ENCODE results near the gene PPP1R2B.
"Not testable (repeated sequence)": the region's sequence is repeated elsewhere in the genome, so short reads cannot be mapped to it uniquely, and the experiment has no call there.

Gene PPP1R2B

DNA sequence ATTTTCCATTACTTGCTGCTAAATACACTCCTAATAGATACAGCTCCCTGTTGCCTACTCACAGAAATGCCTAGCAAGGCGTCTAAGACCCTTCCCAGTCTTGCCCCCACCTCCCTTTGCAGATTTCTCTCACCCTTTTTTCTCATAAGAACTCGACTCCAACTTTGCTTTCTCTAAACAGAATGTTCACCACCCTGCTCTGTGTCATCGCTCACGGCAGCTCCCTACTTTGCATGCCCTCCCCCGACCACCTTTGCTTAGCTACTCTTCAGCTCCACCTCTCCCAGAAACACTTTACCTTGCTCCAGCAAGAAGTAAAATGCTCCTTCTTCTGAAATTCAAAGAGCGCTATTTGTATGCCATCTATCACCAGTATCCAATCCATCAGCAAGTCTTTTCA, 15.2 kb upstream of the PPP1R2B start:
- H3K9me3 ChIP-seq (ENCODE audit: control insufficient read depth, low read depth, low read length): no peaks in the 10 kb centered on the region
- H3K27ac ChIP-seq (ENCODE audit: low read length): no peak overlapping the region
- no peak overlapping the region for H3K4me3 ChIP-seq (ENCODE audit: low read length)
- no peak overlapping the region for H3K9ac ChIP-seq (ENCODE audit: low read length)
- no peaks in the 10 kb centered on the region for H3K4me1 ChIP-seq (ENCODE audit: control insufficient read depth, low read depth, low read length)
- no peaks in the 10 kb centered on the region for H3K27me3 ChIP-seq (ENCODE audit: control insufficient read depth, insufficient read depth, low read length)
- H3K36me3 ChIP-seq (ENCODE audit: control insufficient read depth, low read depth, low read length): no peaks in the 10 kb centered on the region

DNA sequence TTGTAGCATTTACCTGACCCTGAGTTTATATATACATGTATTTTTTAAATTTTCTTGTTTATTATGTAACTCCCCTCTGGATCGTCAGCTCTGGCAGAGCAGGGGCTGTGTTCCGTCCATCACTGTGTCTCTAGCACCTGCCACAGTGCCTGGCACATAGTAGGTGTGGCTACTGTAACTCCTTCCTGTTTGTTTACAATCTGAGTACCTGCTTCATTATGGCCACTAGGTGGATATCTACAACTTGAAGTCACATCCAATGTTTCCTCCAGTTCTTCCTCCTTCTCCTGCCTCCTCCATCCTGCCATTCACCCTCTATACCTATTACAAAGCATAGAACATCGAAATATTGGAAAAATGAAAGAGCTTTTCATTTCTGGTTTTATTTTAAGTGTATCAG, 14.2 kb upstream of the PPP1R2B start:
- no peaks in the 10 kb centered on the region for H3K4me1 ChIP-seq (ENCODE audit: control insufficient read depth, low read depth, low read length)
- no peak overlapping the region for H3K4me3 ChIP-seq (ENCODE audit: low read length)
- no peak overlapping the region for H3K9ac ChIP-seq (ENCODE audit: low read length)
- no peak overlapping the region for H3K27ac ChIP-seq (ENCODE audit: low read length)
- no peaks in the 10 kb centered on the region for H3K36me3 ChIP-seq (ENCODE audit: control insufficient read depth, low read depth, low read length)
- no peaks in the 10 kb centered on the region for H3K9me3 ChIP-seq (ENCODE audit: control insufficient read depth, low read depth, low read length)
- no peaks in the 10 kb centered on the region for H3K27me3 ChIP-seq (ENCODE audit: control insufficient read depth, insufficient read depth, low read length)

DNA sequence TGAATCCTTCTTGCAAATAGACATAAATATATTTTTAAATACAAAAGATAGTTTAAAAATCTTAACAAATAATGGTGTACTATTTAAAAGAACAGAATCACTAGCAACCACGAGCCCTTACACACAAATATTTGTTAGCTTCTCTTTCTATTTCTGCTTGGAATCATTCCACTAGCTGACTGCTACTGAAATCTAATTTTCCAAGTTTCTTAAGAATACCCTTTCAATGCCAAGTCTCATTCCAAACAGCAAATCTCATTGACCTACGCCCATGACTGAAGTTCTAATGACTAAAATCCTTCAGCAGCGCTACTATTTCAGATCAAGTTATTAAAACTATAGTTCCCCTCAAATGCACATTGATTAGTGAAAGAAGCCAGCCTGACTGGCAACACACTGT, 13.2 kb upstream of the PPP1R2B start:
- Histone ChIP-seq H3K27me3 (ENCODE audit: control insufficient read depth, insufficient read depth, low read length) (no peaks in the 10 kb centered on the region), H3K4me3 (ENCODE audit: low read length) (no peak overlapping the region), H3K9ac (ENCODE audit: low read length) (no peak overlapping the region), H3K4me1 (ENCODE audit: control insufficient read depth, low read depth, low read length) (no peaks in the 10 kb centered on the region), H3K9me3 (ENCODE audit: control insufficient read depth, low read depth, low read length) (no peaks in the 10 kb centered on the region), H3K27ac (ENCODE audit: low read length) (no peak overlapping the region), H3K36me3 (ENCODE audit: control insufficient read depth, low read depth, low read length) (no peaks in the 10 kb centered on the region)

DNA sequence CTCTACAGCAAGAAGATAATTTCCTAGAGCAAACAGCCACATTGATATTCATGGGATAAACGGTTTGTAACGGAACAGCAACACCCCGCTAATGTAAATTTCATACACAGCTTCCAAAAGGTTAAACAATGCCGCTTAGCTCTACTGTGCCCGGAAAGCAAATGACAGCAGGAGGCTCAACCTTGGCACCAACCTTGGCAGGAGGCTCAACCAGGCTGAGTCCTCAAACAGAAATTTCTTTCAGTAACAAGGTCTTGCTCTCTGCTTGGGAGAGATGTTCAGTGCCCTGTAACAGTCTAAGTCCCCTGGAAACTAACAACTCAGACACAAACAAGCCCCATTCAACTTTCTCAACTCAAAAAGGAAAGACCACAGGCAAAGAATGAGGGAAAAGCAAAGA, 11.1 kb upstream of the PPP1R2B start:
- no peaks in the 10 kb centered on the region for H3K27me3 ChIP-seq (ENCODE audit: control insufficient read depth, insufficient read depth, low read length)
- no peaks in the 10 kb centered on the region for H3K4me1 ChIP-seq (ENCODE audit: control insufficient read depth, low read depth, low read length)
- H3K4me3 ChIP-seq (ENCODE audit: low read length): no peak overlapping the region
- H3K36me3 ChIP-seq (ENCODE audit: control insufficient read depth, low read depth, low read length): no peaks in the 10 kb centered on the region
- no peak overlapping the region for H3K9ac ChIP-seq (ENCODE audit: low read length)
- no peak overlapping the region for H3K27ac ChIP-seq (ENCODE audit: low read length)
- H3K9me3 ChIP-seq (ENCODE audit: control insufficient read depth, low read depth, low read length): no peaks in the 10 kb centered on the region

DNA sequence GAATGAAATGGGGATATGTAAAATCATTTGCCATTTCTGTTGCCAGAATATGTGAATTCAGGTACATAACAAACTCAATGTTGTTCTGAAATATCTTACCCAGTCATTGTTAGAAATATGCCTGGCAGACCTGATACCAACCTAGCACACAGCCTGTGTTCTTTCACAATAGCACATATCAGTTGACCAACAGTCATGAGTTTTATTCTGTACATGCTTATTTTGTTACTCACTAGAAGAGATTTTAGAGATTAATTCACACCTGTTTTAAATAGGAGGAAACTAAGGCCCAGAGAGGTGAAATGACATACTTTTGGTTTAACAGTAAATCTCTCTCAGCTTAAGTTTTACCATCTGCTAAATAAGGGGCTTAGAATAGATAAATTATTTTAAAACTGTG, 8.4 kb upstream of the PPP1R2B start:
- Histone ChIP-seq H3K9me3 (ENCODE audit: control insufficient read depth, low read depth, low read length) (no peaks in the 10 kb centered on the region), H3K4me3 (ENCODE audit: low read length) (no peak overlapping the region), H3K9ac (ENCODE audit: low read length) (no peak overlapping the region), H3K4me1 (ENCODE audit: control insufficient read depth, low read depth, low read length) (no peaks in the 10 kb centered on the region), H3K36me3 (ENCODE audit: control insufficient read depth, low read depth, low read length) (no peaks in the 10 kb centered on the region), H3K27me3 (ENCODE audit: control insufficient read depth, insufficient read depth, low read length) (no peaks in the 10 kb centered on the region), H3K27ac (ENCODE audit: low read length) (no peak overlapping the region)

DNA sequence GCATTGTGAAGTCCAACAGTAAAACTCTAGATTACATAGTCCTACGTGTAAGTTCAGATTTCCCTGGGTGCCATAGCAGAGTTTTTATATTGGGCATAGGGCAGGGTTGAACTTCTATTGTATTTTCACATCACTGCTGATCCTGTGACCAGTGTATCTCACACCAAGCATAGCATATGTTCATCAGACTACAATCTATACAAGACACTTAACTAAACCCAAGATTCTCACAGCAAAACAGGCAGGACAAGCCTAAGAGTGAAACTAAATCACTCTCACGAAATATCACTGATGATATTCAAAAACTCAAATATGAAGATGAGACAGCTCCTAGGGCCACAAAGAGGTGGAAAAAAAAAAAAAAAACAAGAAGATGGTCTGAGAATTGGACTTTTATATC, 3.2 kb upstream of the PPP1R2B start:
- Histone ChIP-seq H3K27me3 (ENCODE audit: control insufficient read depth, insufficient read depth, low read length) (no peaks in the 10 kb centered on the region), H3K9ac (ENCODE audit: low read length) (no peak overlapping the region)

DNA sequence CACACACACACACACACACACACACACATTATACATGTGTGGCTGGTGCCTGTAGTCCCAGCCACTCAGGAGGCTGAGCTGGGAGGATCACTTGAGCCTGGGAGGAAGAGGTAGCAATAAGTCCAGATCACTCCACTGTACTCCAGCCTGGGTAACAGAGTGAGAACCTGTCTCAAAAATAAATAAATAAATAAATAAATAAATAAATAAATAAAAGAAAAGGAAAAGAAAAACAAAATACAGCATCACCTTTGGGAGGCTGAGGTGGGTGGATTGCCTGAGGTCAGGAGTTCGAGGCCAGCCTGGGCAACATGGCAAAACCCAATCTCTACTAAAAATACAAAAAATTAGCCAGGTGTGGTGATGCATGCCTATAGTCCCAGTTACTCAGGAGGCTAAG, 1.6 kb upstream of the PPP1R2B start:
- H3K9me3 ChIP-seq (ENCODE audit: control insufficient read depth, low read depth, low read length); H3K9ac ChIP-seq (ENCODE audit: low read length); H3K27me3 ChIP-seq (ENCODE audit: control insufficient read depth, insufficient read depth, low read length); H3K4me3 ChIP-seq (ENCODE audit: low read length); H3K27ac ChIP-seq (ENCODE audit: low read length); H3K4me1 ChIP-seq (ENCODE audit: control insufficient read depth, low read depth, low read length); H3K36me3 ChIP-seq (ENCODE audit: control insufficient read depth, low read depth, low read length): not testable (repeated sequence)

More for the DNA sequence above, 3.2 kb upstream of the PPP1R2B start:
- Histone ChIP-seq H3K36me3 (ENCODE audit: control insufficient read depth, low read depth, low read length) (no peaks in the 10 kb centered on the region), H3K4me1 (ENCODE audit: control insufficient read depth, low read depth, low read length) (no peaks in the 10 kb centered on the region), H3K4me3 (ENCODE audit: low read length) (no peak overlapping the region), H3K27ac (ENCODE audit: low read length) (no peak overlapping the region), H3K9me3 (ENCODE audit: control insufficient read depth, low read depth, low read length) (no peaks in the 10 kb centered on the region)

DNA sequence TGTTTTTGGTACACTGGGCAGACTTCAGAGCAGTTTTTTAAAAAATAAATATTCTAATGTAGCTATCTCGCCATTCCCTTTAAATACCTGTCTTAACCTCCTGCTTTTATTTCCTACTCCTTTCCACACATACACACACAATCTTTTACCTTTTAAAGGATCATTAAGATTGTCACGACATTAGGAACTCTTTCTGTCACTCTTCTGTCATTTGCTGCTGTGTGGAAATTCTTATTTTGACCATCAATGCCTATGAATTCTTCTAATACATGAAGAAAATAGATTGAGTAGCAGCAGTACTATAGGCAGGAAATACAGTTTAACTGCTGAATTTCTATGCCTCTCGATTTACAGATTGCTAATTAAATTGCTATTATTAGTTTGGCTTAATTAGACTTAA, 1.8 kb downstream of the PPP1R2B start:
- Histone ChIP-seq H3K9ac (ENCODE audit: low read length) (no peak overlapping the region), H3K4me3 (ENCODE audit: low read length) (no peak overlapping the region), H3K4me1 (ENCODE audit: control insufficient read depth, low read depth, low read length) (no peaks in the 10 kb centered on the region), H3K9me3 (ENCODE audit: control insufficient read depth, low read depth, low read length) (peaks cover 3% of the 10 kb centered on the region), H3K27me3 (ENCODE audit: control insufficient read depth, insufficient read depth, low read length) (no peaks in the 10 kb centered on the region), H3K27ac (ENCODE audit: low read length) (no peak overlapping the region), H3K36me3 (ENCODE audit: control insufficient read depth, low read depth, low read length) (no peaks in the 10 kb centered on the region)

DNA sequence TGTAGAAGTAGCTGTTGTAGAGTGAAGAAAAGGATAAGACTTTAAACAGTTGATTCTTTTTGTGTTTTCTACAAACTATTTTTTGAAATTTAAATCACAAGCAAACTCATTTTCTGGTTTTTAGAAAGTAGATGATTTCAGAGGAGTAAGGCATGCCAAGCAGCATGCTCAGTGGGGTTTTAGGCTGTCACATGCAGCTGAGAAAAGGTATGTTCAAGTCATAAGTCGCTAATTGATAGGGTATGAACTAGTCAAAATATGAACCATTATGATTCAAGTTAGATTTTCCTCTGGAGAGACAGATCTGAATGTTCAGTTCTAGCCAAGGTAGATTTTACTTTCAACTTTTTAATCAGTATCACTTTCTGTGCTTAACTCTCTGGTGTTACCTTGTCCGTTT, 3.0 kb downstream of the PPP1R2B start:
- H3K4me3 ChIP-seq (ENCODE audit: low read length); H3K27me3 ChIP-seq (ENCODE audit: control insufficient read depth, insufficient read depth, low read length); H3K4me1 ChIP-seq (ENCODE audit: control insufficient read depth, low read depth, low read length); H3K36me3 ChIP-seq (ENCODE audit: control insufficient read depth, low read depth, low read length); H3K9ac ChIP-seq (ENCODE audit: low read length); H3K27ac ChIP-seq (ENCODE audit: low read length); H3K9me3 ChIP-seq (ENCODE audit: control insufficient read depth, low read depth, low read length): not testable (repeated sequence)

DNA sequence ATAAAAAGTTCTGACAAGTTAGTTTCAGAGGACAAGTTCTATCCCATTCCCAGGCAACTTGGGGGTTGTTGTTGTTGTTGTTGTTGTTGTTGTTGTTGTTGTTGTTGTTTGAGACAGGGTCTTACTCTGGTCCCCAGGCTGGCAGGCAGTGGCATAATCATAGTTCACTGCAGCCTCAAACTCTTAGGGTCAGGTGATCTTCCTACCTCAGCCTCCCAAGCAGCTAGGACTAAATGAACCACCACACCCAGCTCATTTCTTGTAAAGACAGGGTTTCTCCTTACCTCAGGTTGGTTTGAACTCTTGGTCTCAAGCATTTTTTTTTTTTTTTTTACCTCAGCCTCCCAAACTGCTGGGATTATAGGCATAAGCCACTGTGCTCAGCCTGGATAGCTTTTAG, 15.3 kb downstream of the PPP1R2B start:
- Histone ChIP-seq H3K27ac (ENCODE audit: low read length) (no peak overlapping the region), H3K4me3 (ENCODE audit: low read length) (no peak overlapping the region), H3K4me1 (ENCODE audit: control insufficient read depth, low read depth, low read length) (no peaks in the 10 kb centered on the region), H3K27me3 (ENCODE audit: control insufficient read depth, insufficient read depth, low read length) (no peaks in the 10 kb centered on the region), H3K36me3 (ENCODE audit: control insufficient read depth, low read depth, low read length) (no peaks in the 10 kb centered on the region), H3K9me3 (ENCODE audit: control insufficient read depth, low read depth, low read length) (no peaks in the 10 kb centered on the region), H3K9ac (ENCODE audit: low read length) (no peak overlapping the region)

DNA sequence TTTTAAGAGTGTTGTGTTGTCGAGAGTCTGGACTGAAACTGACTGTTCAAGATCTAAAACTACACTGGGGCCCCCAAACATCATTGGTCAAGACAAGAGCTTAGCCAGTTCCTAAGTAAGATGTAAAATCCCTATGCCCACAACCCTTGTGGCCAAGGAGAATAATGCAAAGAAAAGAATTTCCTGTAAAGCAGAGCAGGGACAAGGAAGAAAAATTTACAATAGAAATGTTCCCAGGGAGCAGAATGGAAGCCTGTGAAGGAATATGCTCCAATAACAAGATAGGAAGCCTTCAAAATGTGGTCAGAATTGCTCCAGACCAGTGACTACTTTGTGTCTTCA, 20.4 kb downstream of the PPP1R2B start:
- Histone ChIP-seq H3K4me3 (ENCODE audit: low read length) (no peak overlapping the region), H3K9ac (ENCODE audit: low read length) (no peak overlapping the region), H3K9me3 (ENCODE audit: control insufficient read depth, low read depth, low read length) (no peaks in the 10 kb centered on the region), H3K27me3 (ENCODE audit: control insufficient read depth, insufficient read depth, low read length) (no peaks in the 10 kb centered on the region), H3K4me1 (ENCODE audit: control insufficient read depth, low read depth, low read length) (no peaks in the 10 kb centered on the region), H3K27ac (ENCODE audit: low read length) (no peak overlapping the region), H3K36me3 (ENCODE audit: control insufficient read depth, low read depth, low read length) (no peaks in the 10 kb centered on the region)

DNA sequence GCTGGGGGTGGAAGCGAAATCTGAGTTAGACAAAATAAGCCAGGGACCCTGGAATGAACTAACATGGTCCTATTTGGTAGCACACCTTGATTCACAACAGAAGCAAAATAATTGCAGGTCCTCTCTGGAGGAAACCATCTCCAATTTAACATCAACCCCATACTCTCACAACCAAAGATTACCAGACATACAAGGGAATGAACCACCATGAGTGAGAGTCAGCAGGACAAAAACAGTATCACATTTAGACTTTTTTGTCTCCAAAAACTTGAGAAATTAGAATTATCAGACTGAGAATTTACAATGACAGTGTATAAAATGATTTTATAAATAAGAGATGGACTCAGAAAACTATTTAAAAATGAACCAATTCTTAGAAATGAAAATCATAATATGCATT, 21.1 kb downstream of the PPP1R2B start:
- Histone ChIP-seq H3K27me3 (ENCODE audit: control insufficient read depth, insufficient read depth, low read length) (no peaks in the 10 kb centered on the region), H3K27ac (ENCODE audit: low read length) (no peak overlapping the region)

More for the DNA sequence above, 21.1 kb downstream of the PPP1R2B start:
- H3K9ac ChIP-seq (ENCODE audit: low read length): no peak overlapping the region
- H3K36me3 ChIP-seq (ENCODE audit: control insufficient read depth, low read depth, low read length): no peaks in the 10 kb centered on the region
- no peak overlapping the region for H3K4me3 ChIP-seq (ENCODE audit: low read length)
- H3K4me1 ChIP-seq (ENCODE audit: control insufficient read depth, low read depth, low read length): no peaks in the 10 kb centered on the region
- no peaks in the 10 kb centered on the region for H3K9me3 ChIP-seq (ENCODE audit: control insufficient read depth, low read depth, low read length)
